GM21529 (cell line): ENCODE results near the gene PITPNC1.
"Not testable (repeated sequence)": the region's sequence is repeated elsewhere in the genome, so short reads cannot be mapped to it uniquely, and the experiment has no call there.

Source experiments
- ATAC-seq: cut with Tn5 transposase; IDR thresholded peaks from one replicate; pipeline ENCODE4 v1.9.1; 2021; ENCODE audit not compliant: unreplicated experiment

Gene PITPNC1

GRCh38 chr17:67393809-67394397, 16.8 kb downstream of the PITPNC1 start:
- ATAC-seq, result no peak

GRCh38 chr17:67399676-67400075, 22.6 kb downstream of the PITPNC1 start:
- ATAC-seq, result no peak

DNA sequence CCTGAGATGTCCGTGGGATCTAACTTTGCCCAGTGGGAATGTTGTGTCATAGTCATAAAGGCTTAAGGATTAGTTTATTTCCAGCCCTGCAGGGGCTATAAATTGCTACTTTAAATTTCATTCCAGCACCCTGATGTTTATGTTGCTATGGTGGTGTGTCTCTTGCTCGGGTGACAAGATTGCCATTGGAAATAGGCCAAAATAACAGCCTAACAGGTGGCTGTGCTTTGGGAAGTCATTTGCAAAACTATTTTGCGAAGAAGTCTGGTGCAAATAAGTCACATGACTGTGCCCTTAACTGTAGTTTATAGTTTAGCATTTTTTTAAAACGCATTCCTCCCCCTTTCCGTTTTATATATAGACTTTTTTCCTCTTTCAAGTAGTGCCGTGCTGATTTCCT, 23.1 kb downstream of the PITPNC1 start:
- ATAC-seq, result no peak

GRCh38 chr17:67401106-67401505, 24.0 kb downstream of the PITPNC1 start:
- no peak for ATAC-seq

GRCh38 chr17:67401598-67402504, 24.8 kb downstream of the PITPNC1 start:
- ATAC-seq, result no peak

DNA sequence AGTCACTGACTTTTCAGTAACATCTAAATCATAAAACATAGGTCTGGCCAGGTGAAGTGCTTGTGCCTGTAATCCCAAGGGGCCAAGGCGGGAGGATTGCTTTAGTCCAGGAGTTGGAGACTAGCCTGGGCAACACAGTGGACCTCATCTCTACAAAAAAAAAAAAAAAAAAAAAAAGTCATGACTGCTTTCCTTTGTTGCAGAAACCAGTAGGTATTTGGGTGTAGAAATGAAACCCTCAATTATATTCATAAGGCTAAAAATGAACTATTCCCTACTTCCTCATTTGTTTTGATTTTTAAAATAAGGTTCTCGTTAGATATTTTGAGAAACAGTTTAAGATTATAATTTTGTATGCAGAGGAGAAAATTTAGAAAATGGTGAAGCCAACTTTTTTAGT, 26.0 kb downstream of the PITPNC1 start:
- ATAC-seq, result no peak

- ATAC-seq, result no peak
Measured at GRCh38 chr17:67403483-67403882, 26.4 kb downstream of the PITPNC1 start.

GRCh38 chr17:67408455-67408830, 31.4 kb downstream of the PITPNC1 start:
- ATAC-seq, result not testable (repeated sequence)

DNA sequence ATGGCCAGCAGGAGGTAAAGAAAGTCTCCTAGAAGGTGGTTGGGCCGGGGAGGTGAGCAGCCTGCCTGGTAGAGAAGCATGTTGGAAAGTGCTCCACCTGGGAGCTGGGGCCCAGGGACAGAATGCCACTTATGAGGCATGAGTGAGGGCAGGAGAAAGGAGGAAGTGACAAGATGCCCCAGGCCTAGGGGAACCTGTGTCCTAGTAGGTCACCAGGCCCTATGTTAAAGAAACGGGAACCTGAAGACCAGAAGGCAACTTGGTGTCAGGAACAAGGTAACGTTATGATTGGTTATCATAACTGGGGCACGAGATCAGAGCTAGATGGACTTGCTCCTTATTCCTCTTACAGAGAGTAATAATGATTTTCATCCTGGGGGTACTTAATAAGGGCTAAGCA, 34.3 kb downstream of the PITPNC1 start:
- ATAC-seq, result no peak

- ATAC-seq, result no peak
Measured at GRCh38 chr17:67412032-67412431, 35.0 kb downstream of the PITPNC1 start.

- no peak for ATAC-seq
Measured at GRCh38 chr17:67412941-67413340, 35.9 kb downstream of the PITPNC1 start.

DNA sequence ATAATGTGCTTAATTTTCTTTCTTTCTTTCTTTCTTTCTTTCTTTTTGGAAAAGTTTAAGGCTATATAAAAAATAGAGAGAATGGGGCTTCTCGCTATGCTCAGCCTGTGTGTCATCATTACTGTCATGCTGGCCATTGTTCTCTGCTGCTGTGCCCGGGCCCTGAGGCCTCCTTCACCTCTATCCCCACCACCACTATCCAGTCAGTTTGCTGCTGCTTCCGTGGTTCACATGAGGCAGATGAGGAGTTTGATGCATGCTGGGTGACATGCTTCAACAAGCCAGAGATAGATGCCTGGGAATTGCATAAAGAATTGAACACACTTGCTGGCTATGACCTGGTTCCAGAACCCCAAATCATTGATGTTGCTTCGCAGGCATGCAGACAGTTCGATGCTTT, 36.3 kb downstream of the PITPNC1 start:
- no peak for ATAC-seq

- ATAC-seq, result no peak
Measured at GRCh38 chr17:67414130-67414529, 37.0 kb downstream of the PITPNC1 start.

DNA sequence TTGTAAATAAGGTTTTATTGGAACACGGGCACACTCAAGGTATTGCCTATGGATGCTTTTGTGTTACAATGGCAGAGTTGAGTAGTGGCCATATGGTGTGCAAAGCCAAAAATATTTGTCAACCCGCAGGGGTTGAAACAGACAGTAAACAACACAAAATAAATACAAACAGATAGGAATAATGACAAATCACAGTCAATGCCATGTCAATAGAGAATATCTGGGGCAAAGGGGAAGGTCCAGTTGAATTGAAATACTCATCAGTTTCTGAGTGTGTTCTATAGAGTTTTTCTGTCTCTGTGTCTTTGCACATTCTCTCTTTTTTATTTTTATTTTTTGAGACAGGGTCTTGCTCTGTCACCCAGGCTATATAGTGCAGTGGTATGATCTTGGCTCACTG, 37.5 kb downstream of the PITPNC1 start:
- ATAC-seq, result no peak

- no peak for ATAC-seq
Measured at GRCh38 chr17:67415291-67415690, 38.2 kb downstream of the PITPNC1 start.

- no peak for ATAC-seq
Measured at GRCh38 chr17:67417507-67417906, 40.4 kb downstream of the PITPNC1 start.

DNA sequence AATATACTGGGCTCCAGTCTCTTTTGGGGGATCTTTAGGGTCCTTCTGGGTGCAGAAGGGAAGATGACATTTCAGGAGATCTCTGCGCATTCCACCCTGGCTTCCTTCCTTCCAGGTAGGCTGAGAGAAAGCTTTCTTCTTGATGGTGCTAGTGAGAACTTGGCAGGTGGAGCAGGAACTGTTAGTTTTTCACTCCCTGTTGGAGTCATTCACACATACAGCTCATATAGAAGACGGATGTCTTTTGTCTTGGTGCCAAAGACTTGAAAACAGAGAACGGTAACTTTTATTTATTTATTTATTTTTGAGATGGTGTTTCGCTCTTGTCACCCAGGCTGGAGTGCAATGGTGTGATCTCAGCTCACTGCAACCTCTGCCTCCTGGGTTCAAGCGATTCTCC, 43.9 kb downstream of the PITPNC1 start:
- ATAC-seq, result no peak

GRCh38 chr17:67421869-67422273, 44.8 kb downstream of the PITPNC1 start:
- ATAC-seq, result no peak

DNA sequence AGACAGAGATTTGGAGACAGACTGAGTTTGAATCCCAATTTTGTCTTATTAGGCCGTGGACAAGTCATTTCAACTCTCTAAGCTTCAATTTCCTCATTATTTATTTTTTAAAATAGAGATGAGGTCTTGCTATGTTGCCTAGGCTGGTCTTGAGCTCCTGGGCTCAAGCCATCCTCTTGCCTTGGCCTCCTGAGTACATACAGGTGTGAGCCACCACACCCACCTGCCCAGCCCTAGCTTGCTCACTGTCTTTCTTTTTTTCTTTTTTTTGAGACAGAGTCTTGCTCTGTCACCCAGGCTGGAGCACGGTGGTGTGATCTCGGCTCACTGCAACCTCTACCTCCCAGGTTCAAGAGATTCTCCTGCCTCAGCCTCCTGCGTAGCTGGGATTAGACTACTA, 45.2 kb downstream of the PITPNC1 start:
- ATAC-seq, result not testable (repeated sequence)

GRCh38 chr17:67422897-67423296, 45.8 kb downstream of the PITPNC1 start:
- ATAC-seq, result no peak

DNA sequence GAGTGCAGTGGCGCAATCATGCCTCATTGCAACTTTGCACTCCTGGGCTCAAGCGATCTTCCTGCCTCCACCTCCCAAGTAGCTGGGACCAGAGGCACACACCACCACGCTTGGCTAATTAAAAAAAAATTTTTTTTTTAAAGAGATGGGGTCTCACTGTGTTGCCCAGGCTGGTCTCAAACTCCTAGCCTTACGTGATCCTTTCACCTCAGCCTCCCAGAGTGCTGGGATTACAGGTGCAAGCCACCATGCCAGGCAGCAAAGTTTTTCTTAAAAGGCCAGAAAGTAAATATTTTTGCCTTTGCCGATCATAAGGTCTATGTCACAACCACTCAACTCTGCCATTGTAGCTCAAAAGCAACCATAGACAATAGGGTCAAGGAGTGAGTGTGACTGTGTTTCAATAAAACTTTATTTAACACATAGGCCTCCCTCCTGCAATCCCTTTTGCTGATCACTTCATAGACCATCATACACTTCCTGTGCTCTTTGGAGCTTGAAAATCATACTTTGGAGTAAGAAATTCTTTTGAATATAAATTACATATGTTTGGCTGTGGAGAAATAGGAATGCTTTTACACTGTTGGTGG, 48.6 kb downstream of the PITPNC1 start:
- ATAC-seq, result no peak

DNA sequence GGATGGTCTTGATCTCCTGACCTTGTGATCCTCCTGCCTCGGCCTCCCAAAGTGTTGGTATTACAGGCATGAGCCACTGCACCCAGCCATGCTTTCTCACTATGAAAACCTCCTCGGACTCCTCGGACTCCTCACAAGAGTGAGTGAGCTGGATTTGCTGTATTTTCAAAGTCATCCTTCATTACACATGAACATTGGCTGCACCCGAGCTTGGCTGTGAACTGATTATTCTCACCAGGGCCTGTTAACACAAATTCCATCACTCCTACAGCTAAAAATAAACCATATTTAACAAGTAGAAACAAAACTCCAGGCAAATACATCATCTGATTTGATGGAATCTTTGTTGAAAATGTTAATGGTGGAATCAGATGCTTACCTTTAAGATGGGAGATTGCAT, 50.3 kb downstream of the PITPNC1 start:
- ATAC-seq, result no peak
